HT1080 (cell line): ENCODE measurements around the gene NCAPH2. TPM values are rescaled to one million over a fixed set of nuclear protein-coding genes. Genes with fewer than 3 reads are reported as not detected.

Experiments used
- DNase-seq: peaks from one replicate; pipeline ENCODE4 v3.0.0-alpha.2; 2015; ENCODE audit warnings: low read depth
- total RNA-seq: library from RNA; depleted of rRNA; stranded (reverse); fragments of >200 nt; shearing (Covaris generic); gene quantifications from 2 replicates; pipeline ENCODE4 v1.2.3, GENCODE V29; 2014

Gene NCAPH2
- total RNA-seq, 1 experiment from 2014 or later, result 65.3 TPM

DNA sequence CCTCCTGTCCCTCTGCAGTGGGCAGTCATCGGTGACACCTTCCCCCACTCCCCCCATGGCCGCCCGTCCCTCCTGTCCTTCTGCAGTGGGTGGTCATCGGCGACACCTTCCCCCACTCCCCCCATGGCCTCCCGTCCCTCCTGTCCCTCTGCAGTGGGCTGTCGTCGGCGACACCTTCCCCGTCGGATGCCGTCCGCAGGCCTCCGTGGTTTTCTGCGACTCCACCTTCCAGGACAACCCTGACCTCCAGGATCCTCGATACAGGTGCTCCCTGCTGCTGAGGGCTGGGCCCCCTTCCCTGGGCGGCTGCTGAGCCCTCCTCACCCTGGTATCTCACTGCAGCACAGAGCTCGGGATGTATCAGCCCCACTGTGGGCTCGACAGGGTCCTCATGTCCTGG lies 19.1 kb upstream of the NCAPH2 start:
- DNase-seq, result no peak

DNA sequence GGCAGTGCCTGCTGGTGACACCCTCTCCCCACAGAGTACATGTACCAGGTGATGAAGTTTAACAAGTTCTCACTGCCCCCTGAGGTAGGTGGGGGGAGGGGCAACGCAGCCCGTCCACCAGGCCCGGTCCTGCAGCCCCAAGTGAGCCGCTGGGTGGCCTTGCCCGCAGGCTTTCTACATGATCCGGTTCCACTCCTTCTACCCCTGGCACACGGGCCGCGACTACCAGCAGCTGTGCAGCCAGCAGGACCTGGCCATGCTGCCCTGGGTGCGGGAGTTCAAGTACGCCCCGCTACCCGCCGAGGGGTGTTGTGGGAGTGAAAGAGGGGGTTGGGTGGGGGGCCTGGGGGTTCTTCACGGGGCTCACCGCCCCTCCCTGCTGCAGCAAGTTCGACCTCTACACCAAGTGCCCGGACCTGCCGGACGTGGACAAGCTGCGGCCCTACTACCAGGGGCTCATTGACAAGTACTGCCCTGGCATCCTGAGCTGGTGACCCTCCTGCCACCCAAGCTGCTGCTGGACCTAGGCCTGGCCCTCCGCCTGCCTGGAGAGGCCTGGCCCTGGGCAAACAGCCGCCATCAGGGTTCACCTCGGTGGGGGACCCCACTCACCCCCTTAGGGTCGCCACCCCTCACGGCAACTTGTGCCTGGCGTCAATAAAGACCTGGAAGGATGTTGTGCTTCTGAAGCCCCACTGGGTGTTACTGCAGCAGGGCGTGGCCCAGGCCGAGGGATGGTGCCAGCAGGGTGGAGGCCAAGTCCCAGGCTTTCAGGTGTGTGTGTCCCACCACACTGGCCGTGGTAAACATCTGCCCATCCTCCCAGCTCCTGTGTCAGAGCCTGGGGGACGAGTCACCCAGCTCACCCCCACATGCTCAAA lies 18.4 kb upstream of the NCAPH2 start:
- DNase-seq, result no peak

DNA sequence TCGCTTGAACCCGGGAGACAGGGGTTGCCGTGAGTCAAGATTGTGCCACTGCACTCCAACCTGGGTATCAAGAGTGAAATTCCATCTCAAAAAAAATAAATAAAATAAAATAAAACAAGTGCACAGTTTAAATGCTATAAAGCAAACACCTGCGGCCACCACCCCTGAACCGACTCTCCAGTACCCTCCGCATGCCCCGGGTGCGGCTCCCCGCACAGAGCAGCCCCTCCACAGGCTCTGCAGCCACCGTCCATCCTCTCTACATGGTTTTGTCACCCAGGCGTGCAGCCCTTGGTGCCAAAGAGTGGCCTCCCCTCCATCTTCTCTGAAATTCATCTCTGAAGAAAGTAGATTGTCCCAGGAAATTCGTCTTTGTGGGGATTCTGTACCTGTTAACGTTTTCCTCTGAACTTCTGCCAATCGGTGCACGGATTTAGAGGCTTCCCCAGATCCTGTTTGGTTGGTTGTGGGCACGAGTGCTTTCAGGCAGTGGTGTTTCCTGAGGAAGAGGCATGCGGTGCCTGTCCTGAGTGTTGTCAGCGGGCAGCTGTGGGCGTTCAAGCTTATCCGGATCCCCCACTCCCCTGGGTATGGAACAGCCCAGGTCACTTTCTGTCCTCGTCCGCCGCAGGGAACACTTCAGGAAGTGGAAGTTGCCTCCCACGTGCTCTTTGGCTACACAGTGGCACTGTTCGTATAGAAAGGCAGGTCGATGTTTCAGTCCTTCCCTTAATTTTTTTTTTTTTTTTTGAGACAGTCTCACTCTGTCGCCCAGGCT lies 17.3 kb upstream of the NCAPH2 start:
- no peak for DNase-seq

DNA sequence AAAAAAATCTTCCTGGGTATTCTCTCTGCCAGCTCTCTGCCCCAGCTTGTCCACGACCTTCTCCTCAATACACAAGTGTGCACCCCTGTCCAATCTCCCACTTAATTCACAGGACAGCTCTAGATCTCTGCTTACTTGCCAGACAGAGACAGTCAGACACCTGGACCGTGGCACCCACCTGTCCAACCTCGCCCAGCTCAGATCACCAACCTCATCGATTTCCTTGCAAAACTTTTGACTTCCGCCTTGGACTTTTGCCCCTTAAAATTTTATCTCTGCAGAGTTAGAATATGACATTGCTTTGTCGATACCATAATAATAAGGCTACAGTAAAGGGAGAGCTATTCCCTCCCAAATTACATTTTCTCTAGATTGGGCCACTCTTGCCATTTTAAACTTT lies 10.9 kb upstream of the NCAPH2 start:
- no peak for DNase-seq

DNA sequence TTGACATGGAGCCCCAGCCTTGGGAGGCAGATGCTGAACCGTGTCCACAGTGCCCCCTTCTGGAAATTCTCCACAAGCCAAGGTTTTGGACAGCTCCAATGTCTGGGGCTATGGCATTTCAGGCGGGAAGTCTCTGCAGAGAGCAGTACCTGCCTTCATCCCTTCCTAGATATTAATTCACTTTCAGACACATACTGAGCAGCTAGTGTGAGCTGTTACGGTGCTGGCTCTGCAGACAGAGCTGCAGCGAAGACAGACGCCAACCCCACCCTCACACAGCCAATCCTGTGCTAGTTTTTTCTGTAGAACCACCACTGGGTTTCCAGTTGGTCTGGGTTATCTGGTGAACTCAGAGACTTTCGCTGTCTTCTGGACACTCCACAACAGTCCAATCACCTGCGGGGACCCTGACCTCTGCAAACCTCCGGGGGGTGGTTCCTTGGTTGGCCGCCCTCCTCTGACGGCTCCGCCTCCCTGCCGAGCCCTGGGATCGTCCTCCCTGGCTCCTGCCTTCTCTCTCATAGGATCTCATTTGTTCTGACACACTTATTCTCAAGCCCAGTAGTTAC lies 9.6 kb upstream of the NCAPH2 start:
- peak; percentile 68 for DNase-seq

DNA sequence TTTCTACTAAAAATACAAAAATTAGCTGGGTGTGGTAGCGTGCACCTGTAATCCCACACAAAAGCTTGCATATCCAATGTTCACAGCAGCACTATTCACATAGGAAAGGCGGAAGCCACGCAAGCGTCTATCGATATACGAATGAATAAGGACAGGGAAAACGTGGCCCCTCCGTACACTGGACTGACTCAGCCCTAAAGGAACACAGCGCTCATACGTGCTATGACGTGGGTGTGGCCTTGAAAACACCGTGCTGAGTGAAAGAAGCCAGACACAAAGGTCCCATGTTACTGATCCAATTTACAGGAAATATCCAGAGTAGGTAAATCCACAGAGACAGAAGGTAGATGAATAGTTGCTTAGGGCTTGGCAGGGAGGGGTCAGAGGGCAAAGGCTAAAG lies 7.6 kb upstream of the NCAPH2 start:
- no peak for DNase-seq

DNA sequence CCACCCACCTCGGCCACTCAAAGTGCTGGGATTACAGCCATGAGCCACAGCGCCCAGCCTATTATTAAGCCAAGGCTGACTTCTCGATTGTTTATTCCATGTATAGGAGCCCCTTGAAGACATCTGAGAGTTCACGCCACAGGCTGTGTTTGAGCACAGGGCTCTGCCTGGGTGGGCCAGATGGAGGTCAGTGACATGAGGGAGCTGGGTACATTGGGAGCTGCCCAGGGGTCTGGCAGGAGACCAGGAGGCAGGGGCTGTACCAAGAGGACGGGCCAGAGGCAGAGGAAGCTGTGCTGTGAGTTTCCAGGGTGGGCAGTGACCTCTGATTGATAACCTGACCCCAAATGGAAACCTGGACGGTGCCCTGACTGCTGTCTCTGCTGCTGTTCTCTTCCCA lies 5.9 kb upstream of the NCAPH2 start:
- no peak for DNase-seq

DNA sequence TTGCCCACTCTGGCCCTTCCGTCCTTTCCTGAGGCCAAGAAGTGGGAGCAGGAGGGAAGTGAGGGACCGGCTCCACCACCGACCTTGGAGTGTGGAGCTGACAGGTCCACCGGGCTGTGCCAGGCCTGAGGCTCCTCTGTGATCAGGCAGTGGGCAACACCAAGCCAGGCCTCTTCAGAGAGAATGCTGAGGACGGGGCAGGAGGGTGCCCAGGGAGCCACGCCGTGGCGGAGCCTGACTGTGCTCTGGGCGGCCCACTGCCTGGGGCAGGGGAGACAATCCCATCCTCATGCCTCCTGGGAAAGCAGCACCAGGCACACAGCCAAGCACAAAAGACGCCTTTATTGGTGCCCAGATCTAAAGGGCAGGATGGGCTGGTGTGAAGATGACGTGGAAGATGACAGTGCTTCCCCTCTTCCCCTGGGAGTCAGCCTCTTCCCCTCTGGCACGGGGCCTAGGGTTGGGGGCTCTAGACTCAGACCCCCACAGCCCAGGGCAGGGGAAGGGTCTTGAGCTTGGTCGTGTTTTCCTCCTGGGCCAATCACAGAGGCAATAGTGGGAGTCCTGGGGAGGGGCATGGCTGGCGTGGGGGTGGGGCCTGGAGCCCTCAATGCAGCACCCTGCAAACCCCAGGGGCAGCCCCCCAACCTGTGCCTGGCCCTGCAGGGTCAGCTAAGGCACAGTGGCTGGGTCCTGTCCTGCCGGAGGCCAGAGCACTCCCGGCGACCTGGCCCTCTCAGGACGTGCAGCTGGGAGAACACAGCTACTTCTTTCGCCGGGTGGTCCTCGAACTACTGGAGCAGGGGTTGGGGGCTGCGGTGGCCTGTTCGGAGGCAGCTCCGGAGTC lies 5.2 kb upstream of the NCAPH2 start:
- no peak for DNase-seq

DNA sequence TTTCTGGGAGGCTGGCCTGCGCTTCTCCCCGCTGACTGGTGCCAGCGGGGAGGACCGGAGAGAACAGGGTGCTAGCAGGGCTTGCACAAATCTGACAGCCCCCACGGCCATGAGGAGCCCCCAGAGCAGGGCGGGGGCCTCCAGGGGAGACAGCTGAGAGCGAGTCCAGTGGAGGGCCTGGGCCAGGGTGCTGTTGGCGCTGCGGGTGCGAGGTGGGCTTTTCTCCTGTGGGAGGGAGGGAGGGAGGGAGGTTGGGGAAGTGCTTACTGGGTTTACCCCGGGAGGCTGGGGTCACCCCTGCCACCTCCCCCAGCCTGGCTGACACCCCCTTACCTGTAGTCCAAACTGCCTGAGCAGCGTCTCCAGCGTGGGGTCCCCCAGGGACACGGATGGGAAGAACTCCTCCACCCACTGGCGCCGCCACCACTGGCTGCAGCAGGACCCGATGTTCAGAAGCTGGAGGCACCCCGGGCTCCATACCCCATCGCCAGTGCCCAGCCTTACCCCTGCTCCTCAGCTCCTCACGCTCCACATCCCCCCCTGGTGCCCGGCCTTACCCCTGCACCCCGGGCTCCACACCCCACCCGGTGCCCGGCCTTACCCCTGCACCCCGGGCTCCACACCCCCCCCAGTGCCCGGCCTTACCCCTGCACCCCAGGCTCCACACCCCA lies 4.4 kb upstream of the NCAPH2 start:
- no peak for DNase-seq

DNA sequence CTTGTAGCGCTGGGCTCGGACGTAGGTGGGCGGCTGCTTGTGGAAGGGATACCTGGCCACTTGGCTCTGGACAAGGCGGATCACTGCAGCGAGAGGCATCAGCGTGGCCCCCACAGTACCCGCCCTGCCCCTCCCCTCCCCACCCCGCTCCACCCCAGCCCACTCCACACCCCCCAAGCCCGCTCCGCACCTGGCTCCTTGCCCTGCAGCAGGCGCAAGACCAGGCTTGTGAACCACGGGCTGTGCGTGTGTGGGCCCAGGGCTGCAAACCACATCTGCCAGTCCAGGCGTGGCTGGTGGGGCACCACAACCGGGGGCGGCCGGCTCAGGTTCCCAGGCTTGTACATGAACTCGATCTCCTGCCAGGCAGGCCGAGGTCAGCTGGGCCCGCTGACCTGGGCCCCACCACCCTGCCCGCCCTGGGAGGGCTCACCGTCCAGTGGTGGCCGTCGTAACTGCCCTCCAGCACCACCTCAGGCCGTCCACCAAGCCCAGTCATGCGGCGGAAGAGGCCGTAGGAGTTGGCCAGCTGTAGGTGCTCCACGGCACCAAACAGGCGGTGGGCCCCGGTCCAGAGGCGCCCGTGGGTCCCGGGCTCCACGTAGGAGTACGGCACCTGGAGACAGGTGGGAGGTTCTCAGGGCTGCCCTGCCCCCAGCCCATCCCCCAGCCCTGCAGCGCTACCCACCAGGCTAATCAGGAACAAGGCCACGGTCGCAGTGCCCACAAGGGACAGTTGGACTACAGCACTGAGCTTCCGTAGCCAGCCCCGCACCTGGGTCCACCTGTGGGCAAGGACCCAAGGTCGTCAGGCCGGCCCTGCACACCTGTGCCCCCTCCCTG lies 3.4 kb upstream of the NCAPH2 start:
- no peak for DNase-seq

DNA sequence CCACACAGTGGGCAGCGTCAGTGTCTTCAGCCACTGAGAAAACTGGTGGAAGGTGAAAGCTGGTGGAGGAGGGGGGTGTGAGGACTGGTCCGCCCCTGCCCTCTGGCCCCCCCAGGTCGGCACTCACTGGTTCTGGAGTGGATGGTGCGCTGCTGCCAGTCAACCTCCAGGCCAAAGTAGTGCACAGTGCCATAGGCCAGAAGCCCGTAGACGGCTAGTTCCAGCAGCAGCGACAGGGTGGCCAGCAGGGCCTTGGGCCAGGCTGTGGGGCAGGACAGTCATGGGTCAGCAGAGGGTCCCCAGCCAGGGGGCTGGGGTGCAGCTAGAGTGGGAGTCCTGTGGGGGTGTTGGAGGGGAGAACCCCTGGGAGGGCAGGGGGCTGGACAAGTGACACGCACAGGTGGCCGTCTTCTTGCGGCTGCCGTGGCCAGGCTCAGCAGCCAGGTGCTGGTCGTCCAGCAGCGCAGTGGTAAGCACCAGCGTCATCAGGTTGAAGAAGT lies 2.7 kb upstream of the NCAPH2 start:
- DNase-seq, result no peak

DNA sequence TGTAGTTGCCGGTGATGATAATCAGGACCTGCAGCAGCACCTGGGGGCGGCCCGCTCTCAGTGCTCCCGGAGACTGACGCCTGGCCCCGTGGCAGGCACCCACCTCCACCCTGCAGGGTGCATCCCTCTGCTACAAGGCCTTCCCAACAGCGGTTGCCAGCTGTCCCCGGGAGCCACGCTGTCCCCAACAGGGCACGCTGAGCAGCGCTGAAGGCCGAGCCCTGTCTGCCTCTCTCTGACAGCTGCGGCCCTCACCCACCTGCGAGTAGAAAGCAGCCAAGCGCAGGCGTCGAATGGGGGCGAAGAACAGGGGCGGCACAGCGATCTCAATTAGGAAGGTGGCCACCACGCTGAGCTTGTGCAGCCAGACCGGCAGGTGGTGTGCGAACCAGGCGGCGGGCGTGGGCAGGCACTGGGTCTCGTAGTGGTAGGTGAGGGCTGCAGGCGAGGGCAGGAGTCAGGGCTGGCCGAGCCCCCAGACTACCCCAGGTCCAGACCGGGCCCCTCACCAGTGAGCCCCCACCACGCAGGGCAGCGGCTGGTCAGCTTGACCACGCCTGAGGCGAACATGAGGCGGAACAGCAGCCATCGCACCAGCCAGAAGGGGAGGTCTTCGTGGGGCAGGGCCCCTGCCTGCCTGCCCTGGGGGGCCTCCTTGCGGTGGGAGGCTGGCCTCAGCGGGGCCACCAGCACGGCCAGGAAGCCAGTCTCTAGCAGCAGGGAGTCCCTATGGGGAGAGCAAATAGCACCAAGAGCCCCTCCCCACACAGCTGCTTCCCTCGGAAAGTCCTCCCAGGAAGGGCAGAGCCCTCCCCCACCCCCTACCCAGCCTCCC lies 2.0 kb upstream of the NCAPH2 start:
- DNase-seq, result no peak

DNA sequence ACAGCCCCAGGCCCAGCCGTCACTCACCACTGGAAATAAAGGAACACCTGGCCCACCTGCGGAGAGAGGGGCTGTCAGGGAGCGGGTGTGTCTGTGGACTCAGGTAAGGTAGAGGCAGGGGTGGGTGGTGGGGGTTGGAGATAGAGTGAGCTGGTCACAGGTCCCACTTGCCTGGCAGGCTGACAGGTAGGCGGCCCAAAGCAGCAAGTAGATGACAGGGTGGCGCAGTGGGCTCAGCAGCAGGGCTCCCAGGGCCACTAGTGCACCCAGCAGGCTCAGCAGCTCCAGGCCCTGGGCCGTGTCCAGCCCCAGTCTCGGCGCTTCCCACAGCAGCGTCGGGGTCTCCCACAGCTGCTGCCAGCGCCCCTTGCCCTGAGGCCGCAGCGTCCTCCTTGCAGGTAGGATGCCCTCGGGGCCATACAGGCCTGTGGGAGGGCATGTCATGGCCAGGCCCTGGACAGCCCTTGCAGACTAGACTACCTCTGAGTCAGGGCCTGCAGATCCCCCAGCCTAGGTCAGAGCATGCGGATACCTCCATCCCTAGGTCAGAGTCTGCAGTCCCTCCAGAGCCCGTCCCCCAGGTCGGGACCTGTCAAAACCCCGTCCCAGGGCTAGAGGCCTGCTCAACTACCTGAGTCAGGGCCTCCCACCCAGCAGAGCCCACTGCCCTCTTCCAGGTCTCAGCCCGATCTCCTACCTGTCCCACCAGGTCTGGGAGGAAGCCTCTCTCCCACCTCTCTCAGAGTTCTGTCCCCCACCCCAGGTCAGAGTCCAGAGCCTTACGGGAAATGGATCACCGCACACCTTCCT lies 1.2 kb upstream of the NCAPH2 start:
- DNase-seq, result no peak

DNA sequence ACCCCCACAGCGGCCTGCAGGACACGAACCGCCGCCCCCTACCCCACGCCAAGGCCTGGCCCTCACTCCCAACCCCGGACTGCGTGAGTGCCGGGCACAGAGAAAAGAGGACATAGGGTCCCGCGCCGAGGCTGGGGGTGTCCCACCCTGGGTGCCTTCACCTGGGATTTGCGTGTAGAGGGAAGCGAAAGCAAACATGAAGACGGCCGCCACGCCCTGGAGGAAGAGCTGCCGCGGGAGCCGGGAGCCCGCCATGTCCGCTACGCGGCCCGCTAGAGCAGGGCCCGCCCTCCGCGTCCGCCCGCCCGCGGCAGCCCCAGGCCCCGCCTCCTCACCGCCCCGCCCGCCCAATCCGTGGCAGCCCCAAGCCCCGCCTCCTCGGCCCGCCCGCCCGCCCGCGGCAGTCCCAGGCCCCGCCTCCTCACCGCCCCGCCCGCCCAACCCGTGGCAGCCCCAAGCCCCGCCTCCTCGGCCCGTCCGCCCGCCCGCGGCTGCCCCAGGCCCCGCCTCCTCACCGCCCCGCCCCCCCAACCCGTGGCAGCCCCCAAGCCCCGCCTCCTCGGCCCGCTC lies 518 bp upstream of the NCAPH2 start, which contains the start of gene LMF2:
LMF2 (minus strand) TSS at position 282 of the 570 bp plus-strand sequence; CDS start at position 255, 27 bp downstream.
- no peak for DNase-seq

DNA sequence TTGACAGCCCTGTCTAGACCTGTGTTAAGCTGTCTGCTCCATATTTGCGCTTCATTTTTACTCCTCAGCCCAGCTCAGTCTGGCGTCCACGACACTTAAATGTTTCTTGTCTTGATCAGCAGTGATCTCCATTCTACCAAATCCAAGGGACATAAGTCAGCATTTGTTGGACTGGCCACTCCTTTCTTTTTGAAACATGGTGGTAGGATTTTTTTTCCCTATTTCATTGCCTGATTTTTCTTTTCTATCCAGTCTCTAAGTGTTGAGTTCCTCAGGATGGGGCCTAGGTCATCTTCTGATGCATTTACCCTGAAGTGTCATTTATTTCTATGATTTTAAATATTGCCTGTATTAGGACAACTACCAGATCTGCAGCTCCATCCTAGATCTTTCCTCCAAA lies 873 bp downstream of the NCAPH2 start:
- DNase-seq, result no peak

DNA sequence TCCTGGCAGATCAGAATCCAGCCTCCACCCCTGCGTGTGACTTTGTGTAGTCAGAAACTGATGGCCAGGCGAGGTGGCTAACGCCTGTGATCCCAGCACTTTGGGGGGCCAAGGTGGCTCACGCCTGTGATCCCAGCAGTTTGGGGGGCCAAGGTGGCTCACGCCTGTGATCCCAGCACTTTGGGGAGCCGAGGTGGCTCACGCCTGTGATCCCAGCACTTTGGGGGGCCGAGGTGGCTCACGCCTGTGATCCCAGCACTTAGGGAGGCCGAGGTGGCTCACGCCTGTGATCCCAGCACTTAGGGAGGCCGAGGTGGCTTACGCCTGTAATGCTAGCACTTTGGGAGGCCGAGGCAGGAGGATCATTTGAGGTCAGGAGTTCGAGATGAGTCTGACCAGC lies 5.2 kb downstream of the NCAPH2 start:
- DNase-seq, result no peak

DNA sequence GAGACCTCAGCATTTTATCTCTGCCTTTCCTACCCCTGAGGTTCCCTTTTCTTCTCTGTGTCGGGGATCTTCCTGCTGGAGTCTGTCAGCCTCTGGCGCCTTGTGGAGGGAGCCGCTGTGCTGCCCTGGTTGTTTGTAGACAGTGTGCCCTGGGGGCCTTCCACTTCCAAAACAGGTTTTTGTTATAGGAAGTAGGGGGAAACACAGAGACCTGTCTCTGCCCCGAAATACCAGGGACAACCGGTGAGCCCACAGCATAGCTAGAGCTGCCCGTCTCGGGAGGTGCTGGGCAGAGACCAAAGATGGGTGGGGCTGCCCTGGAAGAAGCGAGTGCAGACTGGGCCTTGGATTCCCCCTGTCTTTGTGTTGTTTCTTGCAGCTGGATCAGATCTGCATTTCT lies 8.0 kb downstream of the NCAPH2 start:
- no peak for DNase-seq
